Endothelial cell (in vitro differentiated cells): ENCODE results near the gene ZDHHC3. TPM values are rescaled to one million over a fixed set of nuclear protein-coding genes. Genes with fewer than 3 reads are reported as not detected.

Experiments
- DNase-seq: peaks from one replicate; pipeline ENCODE4 v3.0.0; 2021; ENCODE audit warnings: low spot score
- H3K27ac Mint-ChIP-seq: one replicate; pipeline ENCODE4 v1.8.0; 2021; ENCODE audit warnings: mixed read lengths, inconsistent platforms; ENCODE audit not compliant: unreplicated experiment
- H3K27me3 Mint-ChIP-seq: one replicate; pipeline ENCODE4 v1.8.0; 2021; ENCODE audit warnings: mild to moderate bottlenecking, moderate library complexity, mixed read lengths, inconsistent platforms; ENCODE audit not compliant: unreplicated experiment
- H3K36me3 Mint-ChIP-seq: one replicate; pipeline ENCODE4 v1.8.0; 2021; ENCODE audit warnings: mild to moderate bottlenecking, low read depth, mixed read lengths, inconsistent platforms; ENCODE audit not compliant: unreplicated experiment
- H3K4me1 Mint-ChIP-seq: one replicate; pipeline ENCODE4 v1.8.0; 2021; ENCODE audit warnings: mild to moderate bottlenecking, mixed read lengths, inconsistent platforms; ENCODE audit not compliant: unreplicated experiment
- H3K4me3 Mint-ChIP-seq: one replicate; pipeline ENCODE4 v1.8.0; 2021; ENCODE audit warnings: mild to moderate bottlenecking, mixed read lengths, inconsistent platforms; ENCODE audit not compliant: unreplicated experiment
- H3K9me3 Mint-ChIP-seq: one replicate; pipeline ENCODE4 v1.8.0; 2021; ENCODE audit warnings: mixed read lengths, inconsistent platforms; ENCODE audit not compliant: unreplicated experiment
- total RNA-seq: library from RNA; stranded (reverse); fragmentation: NEBNext Ultra II Directional; extraction: Animal tissue kit (Norgen Biotek cat#: 25700); gene quantifications from one replicate; pipeline ENCODE4 v1.2.1, GENCODE V29; 2021; ENCODE audit not compliant: unreplicated experiment
- TF ChIP-seq, protein P1 (sequence below): fragments of 200-600 bp; sonication (generic); IDR thresholded peaks from one replicate; pipeline ENCODE4 v1.5.0; 2021; ENCODE audit warnings: antibody characterized with exemption; ENCODE audit not compliant: unreplicated experiment

Gene ZDHHC3
- total RNA-seq, 1 donor from 2014 or later, result 135 TPM

DNA sequence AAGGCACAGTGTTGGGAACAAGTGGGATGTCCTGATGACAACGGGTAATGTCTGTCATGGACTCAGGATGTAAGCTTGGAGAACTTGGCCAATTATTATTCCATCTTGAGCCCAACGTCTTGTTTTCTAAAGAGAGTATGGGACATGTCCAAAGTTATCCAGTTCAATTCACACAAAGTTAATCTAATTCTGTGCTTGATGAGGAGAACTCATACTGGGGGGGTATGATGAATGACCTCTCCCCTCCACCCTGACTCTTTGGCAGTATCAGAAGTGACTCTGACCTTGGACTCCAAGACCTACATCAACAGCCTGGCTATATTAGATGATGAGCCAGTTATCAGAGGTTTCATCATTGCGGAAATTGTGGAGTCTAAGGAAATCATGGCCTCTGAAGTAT lies 65.3 kb downstream of the ZDHHC3 start:
- TF ChIP-seq, protein P1, sequence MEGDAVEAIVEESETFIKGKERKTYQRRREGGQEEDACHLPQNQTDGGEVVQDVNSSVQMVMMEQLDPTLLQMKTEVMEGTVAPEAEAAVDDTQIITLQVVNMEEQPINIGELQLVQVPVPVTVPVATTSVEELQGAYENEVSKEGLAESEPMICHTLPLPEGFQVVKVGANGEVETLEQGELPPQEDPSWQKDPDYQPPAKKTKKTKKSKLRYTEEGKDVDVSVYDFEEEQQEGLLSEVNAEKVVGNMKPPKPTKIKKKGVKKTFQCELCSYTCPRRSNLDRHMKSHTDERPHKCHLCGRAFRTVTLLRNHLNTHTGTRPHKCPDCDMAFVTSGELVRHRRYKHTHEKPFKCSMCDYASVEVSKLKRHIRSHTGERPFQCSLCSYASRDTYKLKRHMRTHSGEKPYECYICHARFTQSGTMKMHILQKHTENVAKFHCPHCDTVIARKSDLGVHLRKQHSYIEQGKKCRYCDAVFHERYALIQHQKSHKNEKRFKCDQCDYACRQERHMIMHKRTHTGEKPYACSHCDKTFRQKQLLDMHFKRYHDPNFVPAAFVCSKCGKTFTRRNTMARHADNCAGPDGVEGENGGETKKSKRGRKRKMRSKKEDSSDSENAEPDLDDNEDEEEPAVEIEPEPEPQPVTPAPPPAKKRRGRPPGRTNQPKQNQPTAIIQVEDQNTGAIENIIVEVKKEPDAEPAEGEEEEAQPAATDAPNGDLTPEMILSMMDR, result no peak
- H3K27ac Mint-ChIP-seq, result no peak overlapping the region
- no peak overlapping the region for H3K4me3 Mint-ChIP-seq
- H3K36me3 Mint-ChIP-seq, result no peaks in the 10 kb centered on the region
- H3K9me3 Mint-ChIP-seq, result peaks cover 4% of the 10 kb centered on the region
- no peak for DNase-seq
- H3K4me1 Mint-ChIP-seq, result peaks cover 4% of the 10 kb centered on the region
- H3K27me3 Mint-ChIP-seq, result no peaks in the 10 kb centered on the region

DNA sequence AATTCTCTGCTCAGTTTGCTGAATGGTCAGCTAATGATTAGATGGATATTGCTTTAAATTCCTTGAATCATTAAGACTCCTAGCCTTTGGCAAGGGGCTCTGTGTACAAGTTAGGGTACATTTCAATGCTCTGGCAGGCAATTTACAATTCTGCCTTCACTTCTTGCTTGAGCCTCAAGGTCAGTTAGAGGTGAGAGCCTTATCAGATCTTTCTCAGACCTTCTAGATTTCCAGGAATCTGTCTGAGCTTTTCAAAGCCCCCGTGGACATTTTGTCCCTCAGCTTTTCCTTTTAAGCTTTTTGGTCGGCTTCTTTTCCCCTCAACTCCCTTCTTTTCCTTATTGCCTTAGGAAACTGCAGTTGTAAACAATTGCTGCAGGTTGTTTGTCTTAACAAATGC lies 66.9 kb downstream of the ZDHHC3 start:
- Mint-ChIP-seq H3K27ac (no peak overlapping the region), H3K9me3 (peaks cover 4% of the 10 kb centered on the region), H3K4me1 (no peaks in the 10 kb centered on the region), H3K36me3 (no peaks in the 10 kb centered on the region), H3K4me3 (no peak overlapping the region), H3K27me3 (no peaks in the 10 kb centered on the region)
- TF ChIP-seq, protein P1, result no peak
- DNase-seq, result no peak

DNA sequence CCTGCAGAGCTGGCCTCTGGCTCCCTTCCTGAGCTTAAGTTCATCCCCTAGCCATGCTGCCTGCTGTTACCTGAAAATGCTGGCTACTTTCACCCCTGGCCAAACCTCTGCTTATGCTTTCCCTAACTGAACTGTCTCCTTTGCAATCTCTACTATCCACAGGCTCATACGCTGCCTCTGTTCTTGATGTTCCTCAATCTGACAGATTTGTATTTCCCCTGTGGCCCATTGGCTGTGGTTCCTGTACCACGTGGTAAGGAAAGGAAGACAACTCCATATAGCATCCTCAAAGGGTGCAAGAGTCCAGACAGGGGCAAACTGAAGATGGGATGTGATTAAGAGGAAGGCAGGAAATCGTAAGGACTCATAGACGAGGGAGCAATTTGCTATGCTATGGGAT lies 68.4 kb downstream of the ZDHHC3 start:
- no peaks in the 10 kb centered on the region for H3K27me3 Mint-ChIP-seq
- H3K9me3 Mint-ChIP-seq, result peaks cover 4% of the 10 kb centered on the region
- no peak for DNase-seq
- H3K4me1 Mint-ChIP-seq, result no peaks in the 10 kb centered on the region
- H3K4me3 Mint-ChIP-seq, result no peak overlapping the region
- no peak overlapping the region for H3K27ac Mint-ChIP-seq
- no peaks in the 10 kb centered on the region for H3K36me3 Mint-ChIP-seq
- TF ChIP-seq, protein P1, result no peak

DNA sequence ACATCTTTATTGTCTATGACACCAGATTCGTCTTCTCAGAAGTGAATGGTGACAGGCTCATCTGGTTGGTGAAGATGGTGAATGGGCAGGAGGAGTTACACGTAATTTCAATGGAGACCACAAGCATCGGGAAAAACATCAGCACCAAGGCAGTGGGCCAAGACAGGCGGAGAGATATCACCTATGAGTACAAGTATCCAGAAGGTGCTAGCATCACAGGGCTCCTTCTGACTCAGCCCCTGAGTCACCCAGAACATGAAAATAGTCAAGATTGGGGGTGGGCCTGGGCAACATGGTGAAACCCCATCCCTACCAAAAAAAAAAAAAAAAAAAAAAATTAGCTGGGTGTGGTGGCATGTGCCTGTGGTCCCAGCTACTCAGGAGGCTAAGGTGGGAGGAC lies 69.0 kb downstream of the ZDHHC3 start:
- Mint-ChIP-seq H3K9me3 (peaks cover 4% of the 10 kb centered on the region), H3K27ac (no peak overlapping the region), H3K4me1 (no peaks in the 10 kb centered on the region), H3K27me3 (no peaks in the 10 kb centered on the region), H3K36me3 (no peaks in the 10 kb centered on the region), H3K4me3 (no peak overlapping the region)
- TF ChIP-seq, protein P1, result no peak
- DNase-seq, result no peak

- Mint-ChIP-seq H3K4me3 (no peak overlapping the region), H3K27ac (no peak overlapping the region), H3K27me3 (no peaks in the 10 kb centered on the region), H3K4me1 (no peaks in the 10 kb centered on the region), H3K9me3 (peaks cover 4% of the 10 kb centered on the region), H3K36me3 (no peaks in the 10 kb centered on the region)
- TF ChIP-seq, protein P1, result no peak
- no peak for DNase-seq
These were observed 70.4 kb downstream of the ZDHHC3 start for GRCh38 chr3:44905446-44906157.
